Ovary (tissue), 9 donors: ENCODE results near the gene ARMC2. TPM values are rescaled to one million over a fixed set of nuclear protein-coding genes. Genes with fewer than 3 reads are reported as not detected.

Source experiments
- DNase-seq, 5 donors: peaks; one replicate each; pipeline ENCODE4 v3.0.0-alpha.2; 2019 to 2020
- H3K27ac ChIP-seq, 2 donors: fragments of 200-600 bp; one replicate each; pipeline versions ENCODE4 v1.5.1 to v1.8.0; 2019 to 2022
- H3K27me3 ChIP-seq: fragments of 200-600 bp; one replicate; pipeline ENCODE4 v1.8.0; 2022
- H3K36me3 ChIP-seq: fragments of 200-600 bp; sonication (generic); one replicate; pipeline ENCODE4 v1.5.1; 2019
- H3K4me1 ChIP-seq: one replicate; pipeline ENCODE4 v1.8.1; 2013; ENCODE audit warnings: mild to moderate bottlenecking, moderate library complexity; ENCODE audit not compliant: insufficient read depth
- H3K4me3 ChIP-seq: fragments of 200-600 bp; sonication (generic); one replicate; pipeline ENCODE4 v1.5.1; 2017
- H3K9me3 ChIP-seq, 2 donors: fragments of 200-600 bp in 1 of 2; sonication (generic) in 1 of 2; one replicate each; pipeline versions ENCODE4 v1.5.1 to v1.8.1; 2013 to 2019; ENCODE audit warnings: mild to moderate bottlenecking in 1 of 2, moderate library complexity in 1 of 2
- CTCF ChIP-seq, 3 donors: fragments of 450-650 bp in 2 of 3; fragments of 200-600 bp in 1 of 3; IDR thresholded peaks; one replicate each; pipeline versions ENCODE4 v1.5.1 to v1.8.0; 2016 to 2022; ENCODE audit warnings: antibody characterized with exemption in 3 of 3, mild to moderate bottlenecking in 1 of 3
- EP300 ChIP-seq: sonication (generic); formaldehyde crosslinking; IDR thresholded peaks from one replicate; pipeline ENCODE4 v1.6.1; 2017; ENCODE audit warnings: antibody characterized with exemption
- POLR2A ChIP-seq: fragments of 450-650 bp; IDR thresholded peaks from one replicate; pipeline ENCODE4 v1.6.1; 2017; ENCODE audit warnings: antibody characterized with exemption, mild to moderate bottlenecking, moderate library complexity
- WGBS, 3 donors: extraction: QIAGEN DNeasy Blood & Tissue Kit in 1 of 3; methylation state at CpG; one replicate each; pipeline versions ENCODE4 v1.1.5 to v1.1.7; 2013 to 2017; 5-methylcytosine and 5-hydroxymethylcytosine counted together
- intact Hi-C, 4 donors: fragments of 100-400 bp; cut with DNase I; formaldehyde crosslinking; loops; one replicate each; pipeline versions ENCODE4 v1.11.0 to v1.15.1; 2022 to 2023
- polyA plus RNA-seq, 2 donors: library from polyadenylated mRNA; stranded (reverse); fragments of 200-250 nt in 1 of 2; fragments of 350-450 nt in 1 of 2; fragmentation: Illumina TruSeq in 1 of 2; extraction: RNeasy Lipid Tissue Mini Kit (QIAGEN cat#74804) in 1 of 2; gene quantifications; one replicate each; pipeline ENCODE4 v1.2.3, GENCODE V29; 2013 to 2014
- total RNA-seq, 7 donors: library from RNA; depleted of rRNA in 2 of 7; stranded (reverse); fragments of >200 nt in 2 of 7; fragmentation: NEBNext Ultra II Directional in 3 of 7; extraction: Animal tissue kit (Norgen Biotek cat#: 25700) in 3 of 7; gene quantifications; one replicate each; pipeline versions ENCODE4 v1.1.0 to v1.2.4, GENCODE V29; 2016 to 2023
- donor health status: DM: no; HTN: no; CAD: no; lungs with moderate emphysema.
- donor health status: DM: no; HTN: no; CAD: no.
- donor health status: Bipolar disorder and iron deficiency.
- donor health status: DM: yes; HTN: yes; CAD: no.
- donor health status: DM: no; HTN: no; CAD: no.
- donor health status: DM: yes; HTN: yes; CAD: no.

Gene ARMC2
- total and polyA plus RNA-seq, 9 donors = 3.2 to 14.7 (median 9.2) TPM

DNA sequence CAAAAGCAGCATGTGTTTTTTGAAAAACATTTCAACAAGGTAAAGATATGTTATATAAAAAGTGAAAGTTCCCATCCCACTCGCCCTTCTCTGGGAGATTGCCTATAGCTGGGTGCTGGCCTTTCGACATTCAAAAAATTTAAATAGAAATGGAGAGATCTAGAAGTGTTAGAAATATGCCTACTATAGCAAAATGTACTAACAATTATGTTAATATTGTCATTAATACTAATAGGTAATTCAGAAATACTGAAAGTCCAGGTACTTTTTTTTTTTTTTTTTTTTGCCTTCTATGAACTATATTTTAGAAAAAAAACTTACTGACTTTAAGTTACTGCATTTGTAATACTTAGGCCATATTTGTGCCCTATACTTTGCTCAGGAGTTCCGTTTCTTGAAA lies 159.3 kb downstream of the ARMC2 start:
- H3K4me1 ChIP-seq = peaks cover 8% of the 10 kb centered on the region
- no peak for TF ChIP-seq EP300
- TF ChIP-seq POLR2A = no peak
- no peak for TF ChIP-seq CTCF (IDR thresholded peaks at IDR 0.05)
- H3K9me3 ChIP-seq = no peaks in the 10 kb centered on the region
- peak overlapping the region; percentile 76 for H3K4me3 ChIP-seq
- no peak for DNase-seq
- no peaks in the 10 kb centered on the region for H3K36me3 ChIP-seq
- no peaks in the 10 kb centered on the region for H3K27me3 ChIP-seq
- peak overlapping the region in 1 of 2 donors; percentile 98 for H3K27ac ChIP-seq
- intact Hi-C loops = loop anchor here in 3 of 4 donors (5.0 to 10.0 kb wide), 4 partner anchors 47 to 63 kb away; no protein-coding TSS in a partner anchor
- WGBS, 3 donors = 78 to 89% (median 84%) methylated on average over 3 of the region's 3 CpGs

GRCh38 chr6:109008054-109008453 lies 159.8 kb downstream of the ARMC2 start:
- WGBS, 3 donors = 29 to 43% (median 33%) methylated on average over 4 of the region's 4 CpGs
- Histone ChIP-seq H3K27ac (peak overlapping the region in 1 of 2 donors; percentile 98), H3K36me3 (no peaks in the 10 kb centered on the region), H3K4me3 (peak overlapping the region; percentile 76), H3K27me3 (no peaks in the 10 kb centered on the region), H3K4me1 (peaks cover 8% of the 10 kb centered on the region), H3K9me3 (no peaks in the 10 kb centered on the region)
- DNase-seq = no peak
- intact Hi-C loops = loop anchor here in 3 of 4 donors (5.0 to 10.0 kb wide), 4 partner anchors 47 to 63 kb away; no protein-coding TSS in a partner anchor
- TF ChIP-seq EP300 = no peak

- Histone ChIP-seq H3K36me3 (no peaks in the 10 kb centered on the region), H3K4me3 (peak overlapping the region; percentile 76), H3K27ac (peak overlapping the region; percentile 97 to 98), H3K9me3 (no peaks in the 10 kb centered on the region), H3K4me1 (peaks cover 9% of the 10 kb centered on the region), H3K27me3 (no peaks in the 10 kb centered on the region)
- no peak for DNase-seq
- intact Hi-C loops = loop anchor here in 3 of 4 donors (5.0 to 10.0 kb wide), 4 partner anchors 46 to 64 kb away; no protein-coding TSS in a partner anchor
- WGBS, 3 donors = 2 to 3% (median 2%) methylated on average over 24 of the region's 24 CpGs
- no peak for TF ChIP-seq CTCF (IDR thresholded peaks at IDR 0.05)
- TF ChIP-seq POLR2A = no peak
- peak; percentile 21 for TF ChIP-seq EP300
Observed at GRCh38 chr6:109008537-109009235, 160.5 kb downstream of the ARMC2 start.

GRCh38 chr6:109009236-109009961 lies 161.2 kb downstream of the ARMC2 start:
- H3K36me3 ChIP-seq = no peaks in the 10 kb centered on the region
- peak overlapping the region; percentile 97 to 98 for H3K27ac ChIP-seq
- H3K9me3 ChIP-seq = no peaks in the 10 kb centered on the region
- peak overlapping the region; percentile 76 for H3K4me3 ChIP-seq
- peak; percentile 94 to 97 (median 96) for DNase-seq
- H3K27me3 ChIP-seq = no peaks in the 10 kb centered on the region
- intact Hi-C loops = loop anchor here in 3 of 4 donors (5.0 to 10.0 kb wide), 4 partner anchors 45 to 65 kb away; no protein-coding TSS in a partner anchor
- peak; percentile 89 for TF ChIP-seq POLR2A
- peak in 2 of 3 donors; percentile 81 to 83 for TF ChIP-seq CTCF (IDR thresholded peaks at IDR 0.05)
- no peak for TF ChIP-seq EP300
- 0 to 1% (median 1%) methylated on average over 66 to 80 of the region's 80 CpGs for WGBS, 3 donors
- H3K4me1 ChIP-seq = peaks cover 8% of the 10 kb centered on the region
